Endothelial cell of umbilical vein (primary cell): ENCODE data around the gene LANCL3. TPM values are rescaled to one million over a fixed set of nuclear protein-coding genes. Genes with fewer than 3 reads are reported as not detected.

Experiments used
- BruUV-seq: library from RNA; stranded (reverse); fragments of 400-500 nt; replicated peaks from 2 replicates; lab custom pipeline; 2021; lab: Mats Ljungman, UMichigan
- CTCF ChIA-PET: fragments of 300-600, 350-600 bp; sonication (Branson Sonifier 250); formaldehyde crosslinking; loops from one replicate; lab custom pipeline; 2021; ENCODE audit warnings: antibody characterized with exemption, inconsistent platforms; lab: Charles Lee
- POLR2A ChIA-PET: fragments of 300-600, 350-600 bp; sonication (Branson Sonifier 250); formaldehyde crosslinking; loops from one replicate; lab custom pipeline; 2021; ENCODE audit warnings: antibody characterized with exemption, inconsistent platforms; lab: Charles Lee
- DNase-seq: peaks from one replicate; pipeline ENCODE4 v3.0.0-alpha.2; 2011; ENCODE audit warnings: low read depth, low spot score
- FAIRE-seq: peaks from 2 replicates; lab custom pipeline; 2011; peaks lifted over from hg19 to GRCh38; lab: Jason Lieb, UNC
- H2AFZ ChIP-seq: 2 replicates; pipeline ENCODE4 v1.6.0; 2012; ENCODE audit warnings: low read depth, low read length, control low read depth, inconsistent platforms
- H3K27ac ChIP-seq: 2 replicates; pipeline ENCODE4 v1.5.1; 2011; ENCODE audit warnings: low read depth, mild to moderate bottlenecking, control low read depth, low read length, moderate library complexity; ENCODE audit not compliant: insufficient read depth
- H3K27me3 ChIP-seq, 2 experiments: 2 replicates each; pipeline versions ENCODE4 v1.6.0 to v1.6.1; 2011; ENCODE audit warnings: low read length in 2 of 2, mixed read lengths in 1 of 2; ENCODE audit not compliant: control insufficient read depth in 2 of 2, insufficient read depth in 2 of 2
- H3K36me3 ChIP-seq, 2 experiments: 2 replicates in 1 of 2; 3 replicates in 1 of 2; pipeline ENCODE4 v1.5.1; 2011; ENCODE audit warnings: low read length in 2 of 2, mild to moderate bottlenecking in 1 of 2, moderate library complexity in 1 of 2; ENCODE audit not compliant: control insufficient read depth in 2 of 2, insufficient read depth in 2 of 2; ENCODE audit errors: extremely low read depth in 1 of 2
- H3K4me1 ChIP-seq: 3 replicates; pipeline ENCODE4 v1.5.1; 2011; ENCODE audit warnings: mild to moderate bottlenecking, low read length; ENCODE audit not compliant: control insufficient read depth, insufficient read depth; ENCODE audit errors: extremely low read depth
- H3K4me2 ChIP-seq: 2 replicates; pipeline ENCODE4 v1.6.1; 2011; ENCODE audit warnings: low read length, control low read depth, mixed read lengths; ENCODE audit not compliant: insufficient read depth
- H3K4me3 ChIP-seq, 3 experiments: fragments of 200-600 bp in 1 of 3; sonication (generic), shearing (Covaris generic) in 1 of 3; replicated peaks in 1 of 3; 2 replicates each; pipeline ENCODE4 v1.5.1; 2011 to 2016; ENCODE audit warnings: control low read depth in 3 of 3, low read length in 3 of 3, mild to moderate bottlenecking in 2 of 3, inconsistent platforms in 1 of 3, low read depth in 1 of 3, moderate library complexity in 1 of 3; ENCODE audit not compliant: insufficient read depth in 1 of 3
- H3K79me2 ChIP-seq: 2 replicates; pipeline ENCODE4 v1.6.0; 2012; ENCODE audit warnings: low read length, inconsistent platforms; ENCODE audit not compliant: control insufficient read depth, insufficient read depth
- H3K9ac ChIP-seq: replicated peaks from 2 replicates; pipeline ENCODE3; 2011; ENCODE audit warnings: low read length, control low read depth; ENCODE audit not compliant: insufficient read depth; ENCODE audit errors: extremely low read depth
- H3K9me1 ChIP-seq: replicated peaks from 3 replicates; pipeline ENCODE4 v1.6.0; 2011; ENCODE audit warnings: mild to moderate bottlenecking, low read length; ENCODE audit not compliant: control insufficient read depth, insufficient read depth; ENCODE audit errors: extremely low read depth
- H3K9me3 ChIP-seq: replicated peaks from 2 replicates; pipeline ENCODE4 v1.5.1; 2012; ENCODE audit warnings: low read length, inconsistent platforms; ENCODE audit not compliant: control insufficient read depth, insufficient read depth
- H4K20me1 ChIP-seq: replicated peaks from 2 replicates; pipeline ENCODE3; 2011; ENCODE audit warnings: mild to moderate bottlenecking, low read length; ENCODE audit not compliant: control insufficient read depth, insufficient read depth; ENCODE audit errors: extremely low read depth
- EZH2 ChIP-seq: IDR thresholded peaks from 2 replicates; pipeline ENCODE4 v1.6.1; 2012; ENCODE audit warnings: borderline replicate concordance, low read depth, mild to moderate bottlenecking, moderate library complexity, low read length, inconsistent platforms; ENCODE audit not compliant: severe bottlenecking
- GATA2 ChIP-seq: IDR thresholded peaks from 2 replicates; pipeline ENCODE4 v1.7.0; 2011; ENCODE audit warnings: low read depth, mild to moderate bottlenecking, moderate library complexity, mixed read lengths, low read length; ENCODE audit not compliant: insufficient read length, insufficient read depth
- MYC ChIP-seq: IDR thresholded peaks from one replicate; pipeline ENCODE4 v1.6.1; 2011; ENCODE audit warnings: mild to moderate bottlenecking, low read depth, low read length
- POLR2A ChIP-seq: IDR thresholded peaks from 2 replicates; pipeline ENCODE4 v1.6.1; 2012; ENCODE audit warnings: low read depth, mild to moderate bottlenecking, control low read depth, low read length
- POLR2AphosphoS5 ChIP-seq: IDR thresholded peaks from 2 replicates; pipeline ENCODE4 v1.6.1; 2012; ENCODE audit warnings: low read depth, mild to moderate bottlenecking, control low read depth, low read length, moderate library complexity; ENCODE audit not compliant: insufficient read depth
- dilution Hi-C: fragments of 300-500 bp; cut with MboI; formaldehyde crosslinking; loops from one replicate; pipeline ENCODE4 v1.15.0; 2019; ENCODE audit warnings: low sequenced_read_pairs; ENCODE audit not compliant: extremely low pct_ligation_motif_present
- intact Hi-C: fragments of 100-400 bp; cut with micrococcal nuclease; formaldehyde crosslinking; loops from one replicate; pipeline ENCODE4 v1.10.0; 2022
- polyA plus RNA-seq, 4 experiments: library from polyadenylated mRNA; depleted of rRNA in 3 of 4; stranded (reverse) in 3 of 4; unstranded in 1 of 4; fragments of >200 nt; gene quantifications; 2 replicates each; pipeline versions ENCODE4 v1.2.1 to v1.2.3, GENCODE V29; 2011 to 2012; ENCODE audit warnings: missing spikeins in 1 of 4
- total RNA-seq: library from RNA; stranded (reverse); gene quantifications from 2 replicates; pipeline ENCODE4 v1.2.3, GENCODE V29; 2021
- TF ChIP-seq, protein P1 (sequence below), 2 donors: IDR thresholded peaks; 1 replicate in 1 of 2; 2 replicates in 1 of 2; pipeline ENCODE4 v1.5.1; 2011; ENCODE audit warnings: low read length in 2 of 2, mild to moderate bottlenecking in 2 of 2, moderate library complexity in 2 of 2, control low read depth in 1 of 2, inconsistent platforms in 1 of 2, low read depth in 1 of 2; ENCODE audit not compliant: insufficient read depth in 1 of 2; ENCODE audit errors: extremely low read depth in 1 of 2

LANCL3 gene
- total and polyA plus RNA-seq, 2 donors (not counting 3 experiments of a cell fraction or from before 2014, with no cell fraction given), result 0.12 to 1.5 TPM

DNA sequence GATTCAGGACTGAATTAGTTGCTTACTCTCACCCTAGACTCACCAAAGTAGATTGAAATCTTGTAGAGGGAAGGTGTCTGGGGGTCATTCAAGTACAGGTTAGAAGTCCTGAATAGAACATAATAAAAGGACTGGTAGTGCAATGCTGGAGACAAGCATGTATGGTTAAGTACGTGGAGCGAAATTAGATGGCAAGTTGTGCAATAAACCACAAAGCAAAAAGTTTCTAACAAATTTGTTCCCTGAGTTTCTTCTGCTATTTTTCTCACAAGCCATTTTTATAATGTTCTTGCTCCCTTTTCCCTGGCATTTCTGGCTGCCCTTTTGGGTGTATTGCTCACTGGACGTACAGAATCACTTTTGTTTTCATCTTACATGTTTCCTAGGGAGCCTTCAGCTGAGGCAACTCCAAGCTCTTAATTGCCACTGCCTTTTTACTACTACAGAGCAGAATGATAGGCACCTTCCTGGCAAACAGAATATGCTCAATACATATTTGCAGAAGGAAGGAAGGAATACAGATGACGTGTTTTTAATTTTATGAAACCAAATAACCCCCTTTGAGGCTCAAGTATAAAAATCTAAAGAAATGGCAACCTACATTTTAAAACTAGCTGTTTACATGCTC lies 23.4 kb downstream of the LANCL3 start:
- no TSS peak for BruUV-seq
- Histone ChIP-seq H3K4me2 (no peak overlapping the region), H3K27ac (no peak overlapping the region), H3K79me2 (no peaks in the 10 kb centered on the region), H3K36me3 (no peaks in the 10 kb centered on the region), H3K4me1 (no peaks in the 10 kb centered on the region), H4K20me1 (no peaks in the 10 kb centered on the region), H3K4me3 (no peak overlapping the region), H2AFZ (no peak overlapping the region), H3K9me1 (no peaks in the 10 kb centered on the region), H3K9me3 (no peaks in the 10 kb centered on the region), H3K27me3 (no peaks in the 10 kb centered on the region), H3K9ac (no peak overlapping the region)
- FAIRE-seq (no peak), DNase-seq (no peak)
- ChIA-PET CTCF (no interaction called here), POLR2A (no interaction called here)
- TF ChIP-seq POLR2A (no peak), GATA2 (no peak), MYC (no peak), POLR2AphosphoS5 (no peak), EZH2 (no peak)
- TF ChIP-seq, protein P1, sequence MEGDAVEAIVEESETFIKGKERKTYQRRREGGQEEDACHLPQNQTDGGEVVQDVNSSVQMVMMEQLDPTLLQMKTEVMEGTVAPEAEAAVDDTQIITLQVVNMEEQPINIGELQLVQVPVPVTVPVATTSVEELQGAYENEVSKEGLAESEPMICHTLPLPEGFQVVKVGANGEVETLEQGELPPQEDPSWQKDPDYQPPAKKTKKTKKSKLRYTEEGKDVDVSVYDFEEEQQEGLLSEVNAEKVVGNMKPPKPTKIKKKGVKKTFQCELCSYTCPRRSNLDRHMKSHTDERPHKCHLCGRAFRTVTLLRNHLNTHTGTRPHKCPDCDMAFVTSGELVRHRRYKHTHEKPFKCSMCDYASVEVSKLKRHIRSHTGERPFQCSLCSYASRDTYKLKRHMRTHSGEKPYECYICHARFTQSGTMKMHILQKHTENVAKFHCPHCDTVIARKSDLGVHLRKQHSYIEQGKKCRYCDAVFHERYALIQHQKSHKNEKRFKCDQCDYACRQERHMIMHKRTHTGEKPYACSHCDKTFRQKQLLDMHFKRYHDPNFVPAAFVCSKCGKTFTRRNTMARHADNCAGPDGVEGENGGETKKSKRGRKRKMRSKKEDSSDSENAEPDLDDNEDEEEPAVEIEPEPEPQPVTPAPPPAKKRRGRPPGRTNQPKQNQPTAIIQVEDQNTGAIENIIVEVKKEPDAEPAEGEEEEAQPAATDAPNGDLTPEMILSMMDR (IDR thresholded peaks at IDR 0.05; ENCODE audit: extremely low read depth in 1 of 2, insufficient read depth in 1 of 2, low read depth in 1 of 2, low read length in 2 of 2), result no peak
- dilution Hi-C loops (no loop called here), intact Hi-C loops (no loop called here)
